Measurements from ENCODE around the gene PIGN.

GRCh38 chr18:62102221-62102620 is 84.6 kb downstream of the PIGN start:
- no peak for TF ChIP-seq EZH2 (IDR thresholded peaks at IDR 0.05; ENCODE audit: borderline replicate concordance, insufficient read depth, low read depth, low read length, poor library complexity, severe bottlenecking)
- TF ChIP-seq CTCF (IDR thresholded peaks at IDR 0.05), result no peak

Measured in B cell (primary cell).